CD14-positive monocyte (primary cell): ENCODE measurements around the gene CDH23. TPM values are rescaled to one million over a fixed set of nuclear protein-coding genes. Genes with fewer than 3 reads are reported as not detected.
A peak's percentile ranks its signal among the peaks of the same experiment; 100 is the strongest.

Experiments
- DNase-seq, 3 donors: peaks; one replicate each; pipeline ENCODE4 v3.0.0-alpha.2; 2011 to 2022
- H2AFZ ChIP-seq: 2 replicates; pipeline ENCODE4 v1.6.0; 2012; ENCODE audit warnings: mild to moderate bottlenecking, low read depth, low read length, inconsistent platforms; ENCODE audit not compliant: insufficient read depth, poor library complexity, severe bottlenecking
- H3K27ac ChIP-seq, 2 donors: 1 replicate in 1 of 2; 2 replicates in 1 of 2; pipeline ENCODE4 v1.5.1; 2012 to 2013; ENCODE audit warnings: low read length in 2 of 2, control low read depth in 1 of 2, inconsistent platforms in 1 of 2, low read depth in 1 of 2, mild to moderate bottlenecking in 1 of 2
- H3K27me3 ChIP-seq, 2 donors: one replicate each; pipeline versions ENCODE4 v1.6.0 to v1.6.1; 2011 to 2013; ENCODE audit warnings: low read length in 2 of 2; ENCODE audit not compliant: control insufficient read depth in 2 of 2, insufficient read depth in 2 of 2
- H3K36me3 ChIP-seq, 2 donors: replicated peaks in 1 of 2; 1 replicate in 1 of 2; 2 replicates in 1 of 2; pipeline versions ENCODE4 v1.5.1 to v1.6.1; 2012 to 2013; ENCODE audit warnings: low read length in 2 of 2, control low read depth in 1 of 2, inconsistent platforms in 1 of 2, mild to moderate bottlenecking in 1 of 2; ENCODE audit not compliant: insufficient read depth in 2 of 2, control insufficient read depth in 1 of 2
- H3K4me1 ChIP-seq, 2 donors: 1 replicate in 1 of 2; 2 replicates in 1 of 2; pipeline versions ENCODE4 v1.5.1 to v1.6.1; 2012 to 2013; ENCODE audit warnings: low read length in 2 of 2, control low read depth in 1 of 2, inconsistent platforms in 1 of 2, mild to moderate bottlenecking in 1 of 2, moderate library complexity in 1 of 2; ENCODE audit not compliant: insufficient read depth in 2 of 2, control insufficient read depth in 1 of 2
- H3K4me2 ChIP-seq: replicated peaks from 2 replicates; pipeline ENCODE3; 2012; ENCODE audit warnings: low read length, moderate library complexity, mild to moderate bottlenecking; ENCODE audit not compliant: poor library complexity, severe bottlenecking; ENCODE audit errors: extremely low read depth
- H3K4me3 ChIP-seq, 3 experiments: fragments of 200-600 bp in 1 of 3; sonication (generic) in 1 of 3; replicated peaks in 1 of 3; 1 replicate in 2 of 3; 2 replicates in 1 of 3; pipeline ENCODE4 v1.5.1; 2011 to 2013; ENCODE audit warnings: low read length in 3 of 3, mild to moderate bottlenecking in 3 of 3, control low read depth in 2 of 3, low read depth in 2 of 3, inconsistent platforms in 1 of 3, moderate library complexity in 1 of 3
- H3K79me2 ChIP-seq: 2 replicates; pipeline ENCODE4 v1.6.0; 2012; ENCODE audit warnings: mild to moderate bottlenecking, control low read depth, inconsistent platforms, low read length, moderate library complexity; ENCODE audit not compliant: insufficient read depth
- H3K9ac ChIP-seq: 2 replicates; pipeline ENCODE4 v1.6.0; 2017; ENCODE audit warnings: low read length, mild to moderate bottlenecking; ENCODE audit not compliant: insufficient read depth, poor library complexity, severe bottlenecking
- H3K9me3 ChIP-seq, 2 donors: replicated peaks in 1 of 2; 1 replicate in 1 of 2; 2 replicates in 1 of 2; pipeline versions ENCODE4 v1.5.1 to v1.6.1; 2012 to 2013; ENCODE audit warnings: low read length in 2 of 2, control low read depth in 1 of 2; ENCODE audit not compliant: control insufficient read depth in 1 of 2, insufficient read depth in 1 of 2
- H4K20me1 ChIP-seq: 2 replicates; pipeline ENCODE4 v1.6.0; 2012; ENCODE audit warnings: mild to moderate bottlenecking, low read length, control low read depth, moderate library complexity; ENCODE audit not compliant: insufficient read depth
- H3K27ac Mint-ChIP-seq, 7 donors: one replicate each; pipeline ENCODE4 v1.8.0; 2020; ENCODE audit warnings: mild to moderate bottlenecking in 7 of 7, mixed read lengths in 7 of 7, moderate library complexity in 6 of 7, inconsistent platforms in 2 of 7
- H3K27me3 Mint-ChIP-seq, 3 donors: one replicate each; pipeline ENCODE4 v1.8.0; 2021 to 2022; ENCODE audit warnings: low read depth in 3 of 3, mild to moderate bottlenecking in 3 of 3, mixed read lengths in 3 of 3, moderate library complexity in 3 of 3, inconsistent platforms in 1 of 3
- H3K36me3 Mint-ChIP-seq, 2 donors: one replicate each; pipeline ENCODE4 v1.8.0; 2020; ENCODE audit warnings: mixed read lengths in 2 of 2, inconsistent platforms in 1 of 2, mild to moderate bottlenecking in 1 of 2
- H3K4me1 Mint-ChIP-seq: one replicate; pipeline ENCODE4 v1.8.0; 2020; ENCODE audit warnings: mild to moderate bottlenecking, mixed read lengths
- H3K4me3 Mint-ChIP-seq, 2 donors: one replicate each; pipeline ENCODE4 v1.8.0; 2020; ENCODE audit warnings: mild to moderate bottlenecking in 2 of 2, mixed read lengths in 2 of 2, moderate library complexity in 1 of 2
- H3K9me3 Mint-ChIP-seq, 7 donors: one replicate each; pipeline ENCODE4 v1.8.0; 2020 to 2022; ENCODE audit warnings: mixed read lengths in 7 of 7, mild to moderate bottlenecking in 6 of 7, moderate library complexity in 6 of 7, inconsistent platforms in 2 of 7
- WGBS: methylation state at CpG from one replicate; pipeline ENCODE4 v1.1.5; 2013; ENCODE audit warnings: missing lambda C conversion rate; ENCODE audit not compliant: insufficient coverage; 5-methylcytosine and 5-hydroxymethylcytosine counted together
- intact Hi-C, 2 donors: fragments of 100-400 bp; cut with micrococcal nuclease; formaldehyde crosslinking; loops; one replicate each; pipeline versions ENCODE4 v1.15.0 to v1.15.1; 2023
- polyA plus RNA-seq, 3 donors: library from polyadenylated mRNA; depleted of rRNA in 1 of 3; unstranded in 2 of 3; stranded (reverse) in 1 of 3; fragments of 300-500 nt in 2 of 3; fragments of >200 nt in 1 of 3; fragmentation: Illumina TruSeq in 2 of 3; gene quantifications; 1 replicate in 2 of 3; 2 replicates in 1 of 3; pipeline ENCODE4 v1.2.3, GENCODE V29; 2012 to 2021
- TF ChIP-seq, protein P1 (sequence below): fragments of 200-600 bp; IDR thresholded peaks from one replicate; pipeline ENCODE4 v1.8.0; 2022; ENCODE audit warnings: antibody characterized with exemption, mild to moderate bottlenecking

The CDH23 gene
- polyA plus RNA-seq, 3 donors, result 8.2 to 36.2 (median 10.5) TPM

DNA sequence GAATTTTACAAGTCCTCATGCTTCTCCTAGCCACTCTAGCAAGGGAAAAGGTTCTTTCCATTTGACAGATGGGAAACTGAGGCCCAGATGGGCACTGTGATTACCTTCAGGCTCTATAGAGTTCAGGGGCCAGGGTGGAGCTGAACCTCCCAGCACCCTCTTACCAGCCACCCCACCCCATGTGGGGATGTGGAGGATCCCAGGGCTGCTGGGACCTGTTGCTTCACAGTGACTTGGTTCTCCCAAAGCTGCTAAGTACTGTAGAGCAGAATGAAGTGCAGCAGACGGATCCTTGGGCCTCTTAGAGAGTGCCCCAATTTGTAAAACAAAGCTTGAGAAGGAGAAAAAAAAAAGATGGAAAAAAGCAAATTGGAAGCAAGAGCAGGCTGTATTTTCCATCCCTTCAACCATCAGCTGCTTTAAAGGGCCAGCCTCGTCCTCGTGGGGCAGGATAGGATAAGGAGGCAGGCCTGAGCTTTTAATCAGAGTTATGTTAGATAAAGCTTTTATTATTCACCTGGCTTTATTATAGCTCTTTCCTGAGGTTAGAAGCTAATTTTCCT, 147.0 kb downstream of the CDH23 start:
- Histone ChIP-seq H2AFZ (peak overlapping the region; percentile 38), H3K4me2 (no peak overlapping the region), H4K20me1 (no peaks in the 10 kb centered on the region), H3K4me1 (peaks cover 0 to 9% of the 10 kb centered on the region in 2 donors), H3K27ac (no peak overlapping the region), H3K36me3 (no peaks in the 10 kb centered on the region), H3K9ac (no peak overlapping the region), H3K9me3 (no peaks in the 10 kb centered on the region), H3K4me3 (no peak overlapping the region), H3K27me3 (no peaks in the 10 kb centered on the region), H3K79me2 (no peaks in the 10 kb centered on the region)
- Mint-ChIP-seq H3K4me3 (no peak overlapping the region), H3K9me3 (peaks cover 0 to 1% (median 0%) of the 10 kb centered on the region in 7 donors), H3K27ac (peak overlapping the region in 1 of 7 donors; percentile 41), H3K36me3 (no peaks in the 10 kb centered on the region), H3K4me1 (peaks cover 3% of the 10 kb centered on the region), H3K27me3 (peaks cover 1 to 3% (median 2%) of the 10 kb centered on the region in 3 donors)
- no peak for DNase-seq
- intact Hi-C loops, result no loop called here
- 71% methylated on average over 1 of the region's 3 CpGs for WGBS
- TF ChIP-seq, protein P1, sequence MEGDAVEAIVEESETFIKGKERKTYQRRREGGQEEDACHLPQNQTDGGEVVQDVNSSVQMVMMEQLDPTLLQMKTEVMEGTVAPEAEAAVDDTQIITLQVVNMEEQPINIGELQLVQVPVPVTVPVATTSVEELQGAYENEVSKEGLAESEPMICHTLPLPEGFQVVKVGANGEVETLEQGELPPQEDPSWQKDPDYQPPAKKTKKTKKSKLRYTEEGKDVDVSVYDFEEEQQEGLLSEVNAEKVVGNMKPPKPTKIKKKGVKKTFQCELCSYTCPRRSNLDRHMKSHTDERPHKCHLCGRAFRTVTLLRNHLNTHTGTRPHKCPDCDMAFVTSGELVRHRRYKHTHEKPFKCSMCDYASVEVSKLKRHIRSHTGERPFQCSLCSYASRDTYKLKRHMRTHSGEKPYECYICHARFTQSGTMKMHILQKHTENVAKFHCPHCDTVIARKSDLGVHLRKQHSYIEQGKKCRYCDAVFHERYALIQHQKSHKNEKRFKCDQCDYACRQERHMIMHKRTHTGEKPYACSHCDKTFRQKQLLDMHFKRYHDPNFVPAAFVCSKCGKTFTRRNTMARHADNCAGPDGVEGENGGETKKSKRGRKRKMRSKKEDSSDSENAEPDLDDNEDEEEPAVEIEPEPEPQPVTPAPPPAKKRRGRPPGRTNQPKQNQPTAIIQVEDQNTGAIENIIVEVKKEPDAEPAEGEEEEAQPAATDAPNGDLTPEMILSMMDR, result no peak

DNA sequence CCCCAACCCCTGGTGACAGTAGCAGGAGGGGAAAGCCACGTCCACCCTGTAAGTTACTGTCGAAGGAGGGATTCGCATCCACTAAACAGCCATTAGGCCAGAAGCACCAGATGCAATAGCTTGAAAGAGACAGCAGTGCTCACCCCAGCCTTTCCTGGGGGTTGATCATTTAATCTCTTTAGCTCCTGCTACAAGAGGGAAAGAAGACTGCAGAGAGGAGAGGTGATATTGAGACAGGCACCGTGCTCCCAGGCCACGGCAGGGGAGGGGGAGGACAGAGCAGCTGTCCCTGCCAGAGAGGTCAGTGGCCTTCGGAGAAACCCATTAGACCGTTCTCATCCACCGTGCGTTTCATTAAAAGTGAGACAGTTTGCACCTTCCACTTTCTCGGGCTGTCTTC, 148.3 kb downstream of the CDH23 start:
- Histone ChIP-seq H3K4me3 (no peak overlapping the region), H4K20me1 (no peaks in the 10 kb centered on the region), H3K79me2 (no peaks in the 10 kb centered on the region), H3K36me3 (no peaks in the 10 kb centered on the region), H3K4me1 (peaks cover 0 to 9% of the 10 kb centered on the region in 2 donors), H3K27me3 (no peaks in the 10 kb centered on the region), H2AFZ (no peak overlapping the region), H3K9ac (no peak overlapping the region), H3K9me3 (no peaks in the 10 kb centered on the region), H3K27ac (no peak overlapping the region), H3K4me2 (no peak overlapping the region)
- Mint-ChIP-seq H3K4me1 (peaks cover 3% of the 10 kb centered on the region), H3K4me3 (no peak overlapping the region), H3K27ac (no peak overlapping the region), H3K36me3 (no peaks in the 10 kb centered on the region), H3K27me3 (peaks cover 0 to 2% (median 0%) of the 10 kb centered on the region in 3 donors), H3K9me3 (peaks cover 0 to 4% (median 0%) of the 10 kb centered on the region in 7 donors)
- 95% methylated on average over 9 of the region's 10 CpGs for WGBS
- intact Hi-C loops, result no loop called here
- DNase-seq, result no peak
- TF ChIP-seq, protein P1, result no peak
